Measurements from ENCODE around the gene RPL7L1.

Gene RPL7L1

DNA sequence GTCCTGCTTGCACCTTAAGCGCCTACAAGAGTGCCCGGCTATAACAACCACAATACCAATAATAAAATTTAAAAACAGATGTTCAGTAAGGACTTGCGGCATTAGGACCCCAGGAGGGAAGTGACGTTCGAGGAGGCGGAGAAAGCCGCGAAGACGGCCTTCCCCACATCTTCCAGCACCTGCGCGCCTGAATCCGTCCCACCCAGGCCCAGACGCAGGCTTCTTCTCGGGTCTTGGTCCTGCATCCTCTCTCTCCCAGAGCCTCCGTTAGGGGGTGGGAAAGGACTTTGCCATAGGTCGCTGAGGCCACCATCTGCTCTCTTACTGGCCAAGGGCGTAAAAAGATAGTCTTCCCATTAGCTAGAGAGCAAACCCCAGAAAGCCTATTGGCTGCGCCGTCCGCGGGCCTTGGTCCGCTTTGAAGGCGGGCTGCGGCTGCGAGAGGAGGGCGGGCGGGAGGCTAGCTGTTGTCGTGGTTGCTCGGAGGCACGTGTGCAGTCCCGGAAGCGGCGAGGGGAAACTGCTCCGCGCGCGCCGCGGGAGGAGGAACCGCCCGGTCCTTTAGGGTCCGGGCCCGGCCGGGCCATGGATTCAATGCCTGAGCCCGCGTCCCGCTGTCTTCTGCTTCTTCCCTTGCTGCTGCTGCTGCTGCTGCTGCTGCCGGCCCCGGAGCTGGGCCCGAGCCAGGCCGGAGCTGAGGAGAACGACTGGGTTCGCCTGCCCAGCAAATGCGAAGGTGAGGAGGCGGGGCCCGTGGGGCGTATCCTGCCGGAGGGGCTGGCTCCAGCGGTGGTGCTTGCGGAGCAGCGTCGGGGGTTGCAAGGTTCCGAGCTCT is 49.8 kb downstream of the RPL7L1 start, which contains the start of gene CNPY3 (continued):
- peak; percentile 94 for TF ChIP-seq ZNF2 (tag by site-specific recombination; IDR thresholded peaks at IDR 0.05)
- TF ChIP-seq ZBTB7A (tag by site-specific recombination; IDR thresholded peaks at IDR 0.05; ENCODE audit: low read depth) = 0 out of 2 replicates have a peak, but pooled peaks have one; percentile 7
- no peak for TF ChIP-seq PRDM6 (tag by site-specific recombination; IDR thresholded peaks at IDR 0.05)
- TF ChIP-seq, protein P1, sequence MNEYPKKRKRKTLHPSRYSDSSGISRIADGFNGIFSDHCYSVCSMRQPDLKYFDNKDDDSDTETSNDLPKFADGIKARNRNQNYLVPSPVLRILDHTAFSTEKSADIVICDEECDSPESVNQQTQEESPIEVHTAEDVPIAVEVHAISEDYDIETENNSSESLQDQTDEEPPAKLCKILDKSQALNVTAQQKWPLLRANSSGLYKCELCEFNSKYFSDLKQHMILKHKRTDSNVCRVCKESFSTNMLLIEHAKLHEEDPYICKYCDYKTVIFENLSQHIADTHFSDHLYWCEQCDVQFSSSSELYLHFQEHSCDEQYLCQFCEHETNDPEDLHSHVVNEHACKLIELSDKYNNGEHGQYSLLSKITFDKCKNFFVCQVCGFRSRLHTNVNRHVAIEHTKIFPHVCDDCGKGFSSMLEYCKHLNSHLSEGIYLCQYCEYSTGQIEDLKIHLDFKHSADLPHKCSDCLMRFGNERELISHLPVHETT (tag by site-specific recombination; IDR thresholded peaks at IDR 0.05) = peak; percentile 75
- TF ChIP-seq ZNF311 (tag by site-specific recombination; IDR thresholded peaks at IDR 0.05; ENCODE audit: borderline replicate concordance) = no peak
- peak; percentile 73; the same call in 1 of the 2 replicates for TF ChIP-seq ZSCAN5A (tag by site-specific recombination; IDR thresholded peaks at IDR 0.05)
- no peak for TF ChIP-seq ZNF23 (tag by site-specific recombination; IDR thresholded peaks at IDR 0.05; ENCODE audit: borderline replicate concordance)
- no peak for TF ChIP-seq BCL11A (tag by site-specific recombination; IDR thresholded peaks at IDR 0.05; ENCODE audit: low read depth)
- peak; percentile 82 for TF ChIP-seq KLF10 (tag by site-specific recombination; IDR thresholded peaks at IDR 0.05)
- peak; percentile 87 for TF ChIP-seq ZIC2 (tag by site-specific recombination; IDR thresholded peaks at IDR 0.05)
- peak; percentile 56 for TF ChIP-seq GLIS1 (tag by site-specific recombination; IDR thresholded peaks at IDR 0.05)
- TF ChIP-seq KLF7 (tag by site-specific recombination; IDR thresholded peaks at IDR 0.05; ENCODE audit: borderline replicate concordance) = peak; percentile 84
- TF ChIP-seq PRDM1 (tag by site-specific recombination; IDR thresholded peaks at IDR 0.05) = 0 out of 2 replicates have a peak, but pooled peaks have one; percentile 6
- TF ChIP-seq, protein P2, sequence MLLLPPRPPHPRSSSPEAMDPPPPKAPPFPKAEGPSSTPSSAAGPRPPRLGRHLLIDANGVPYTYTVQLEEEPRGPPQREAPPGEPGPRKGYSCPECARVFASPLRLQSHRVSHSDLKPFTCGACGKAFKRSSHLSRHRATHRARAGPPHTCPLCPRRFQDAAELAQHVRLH (tag by site-specific recombination; IDR thresholded peaks at IDR 0.05) = peak; percentile 44
- TF ChIP-seq ZNF518A (tag by site-specific recombination; conservative IDR thresholded peaks at IDR 0.05; ENCODE audit: low read depth) = peak; percentile 49
- no peak for TF ChIP-seq ZNF140 (tag by site-specific recombination; IDR thresholded peaks at IDR 0.05)
- TF ChIP-seq ZNF391 (tag by site-specific recombination; IDR thresholded peaks at IDR 0.05; ENCODE audit: borderline replicate concordance, low read depth) = peak; percentile 88; the same call in 1 of the 2 replicates
- TF ChIP-seq ZBTB20 (tag by site-specific recombination; IDR thresholded peaks at IDR 0.05) = peak; percentile 97
- TF ChIP-seq BCL11B (tag by site-specific recombination; IDR thresholded peaks at IDR 0.05; ENCODE audit: low read depth) = peak; percentile 53; the same call in 1 of the 2 replicates
- peak; percentile 96 for TF ChIP-seq ZNF341 (tag by site-specific recombination; IDR thresholded peaks at IDR 0.05; ENCODE audit: low read depth)
- TF ChIP-seq ZNF26 (tag by site-specific recombination; IDR thresholded peaks at IDR 0.05) = no peak
- TF ChIP-seq ZSCAN30 (tag by site-specific recombination; IDR thresholded peaks at IDR 0.05) = peak; percentile 89
- TF ChIP-seq ZNF202 (tag by site-specific recombination; IDR thresholded peaks at IDR 0.05; ENCODE audit: borderline replicate concordance) = no peak
